K562 (cell line): Measurements from ENCODE around the gene UMODL1. TPM values are rescaled to one million over a fixed set of nuclear protein-coding genes. Genes with fewer than 3 reads are reported as not detected.

Experiments
- ATAC-seq: fragments of 200-7000 bp; cut with Tn5 transposase; 3 replicates; pipeline ENCODE4 v1.9.1; 2020; ENCODE audit warnings: moderate library complexity
- BruUV-seq: library from RNA; stranded (reverse); fragments of 400-500 nt; replicated peaks from 2 replicates; lab custom pipeline; 2021; lab: Mats Ljungman, UMichigan
- CTCF ChIA-PET: fragments of 300-600 bp; formaldehyde crosslinking; extraction: SDS; loops from one replicate; lab custom pipeline; 2021; ENCODE audit warnings: low intra/inter-chr PET ratio; lab: Yijun Ruan, JAX
- POLR2A ChIA-PET: fragments of 300-600, 350-650 bp; sonication (Branson Sonifier 250); formaldehyde crosslinking; extraction: SDS; loops from one replicate; lab custom pipeline; 2021; ENCODE audit warnings: antibody characterized with exemption, inconsistent platforms; lab: Yijun Ruan, JAX
- DNase-seq, 4 experiments: peaks; one replicate each; pipeline versions ENCODE4 v3.0.0 to v3.0.0-alpha.2; 2011 to 2018; ENCODE audit warnings: low spot score in 3 of 4, mixed read lengths in 3 of 4; ENCODE audit errors: extremely low read depth in 1 of 4
- FAIRE-seq: peaks from 2 replicates; lab custom pipeline; 2011; peaks lifted over from hg19 to GRCh38; lab: Jason Lieb, UNC
- H2AFZ ChIP-seq: 2 replicates; pipeline ENCODE4 v1.6.0; 2011; ENCODE audit warnings: low read depth, low read length, control low read depth, inconsistent platforms
- H3K27ac ChIP-seq: fragments of 200-600 bp; 3 replicates; pipeline ENCODE4 v1.8.0; 2011; ENCODE audit warnings: low read depth, mild to moderate bottlenecking, control low read depth, inconsistent platforms, low read length, moderate library complexity, mixed read lengths; ENCODE audit errors: extremely low read depth
- H3K27me3 ChIP-seq, 2 experiments: fragments of 300-600 bp in 1 of 2; 2 replicates in 1 of 2; 3 replicates in 1 of 2; pipeline versions ENCODE4 v1.6.0 to v1.8.0; 2011; ENCODE audit warnings: inconsistent platforms in 2 of 2, low read length in 2 of 2, mild to moderate bottlenecking in 1 of 2, mixed read lengths in 1 of 2, moderate library complexity in 1 of 2; ENCODE audit not compliant: control insufficient read depth in 2 of 2, insufficient read depth in 2 of 2
- H3K36me3 ChIP-seq: fragments of 300-600 bp; 3 replicates; pipeline ENCODE4 v1.8.0; 2011; ENCODE audit warnings: mild to moderate bottlenecking, low read length, inconsistent platforms; ENCODE audit not compliant: control insufficient read depth, insufficient read depth
- H3K4me1 ChIP-seq, 2 experiments: fragments of 200-600 bp in 1 of 2; replicated peaks in 1 of 2; 2 replicates in 1 of 2; 3 replicates in 1 of 2; pipeline versions ENCODE4 v1.5.1 to v1.8.0; 2011; ENCODE audit warnings: inconsistent platforms in 2 of 2, low read length in 2 of 2, mild to moderate bottlenecking in 1 of 2, mixed read lengths in 1 of 2, moderate library complexity in 1 of 2; ENCODE audit not compliant: control insufficient read depth in 2 of 2, insufficient read depth in 2 of 2
- H3K4me2 ChIP-seq: 2 replicates; pipeline ENCODE4 v1.6.1; 2011; ENCODE audit warnings: low read length, control low read depth, inconsistent platforms, mixed read lengths; ENCODE audit not compliant: insufficient read depth
- H3K4me3 ChIP-seq: fragments of 200-600 bp; sonication (generic), shearing (Covaris generic); 2 replicates; pipeline ENCODE4 v1.5.1; 2016; ENCODE audit warnings: control low read depth, inconsistent platforms
- H3K79me2 ChIP-seq: fragments of 200-600 bp; 3 replicates; pipeline ENCODE4 v1.8.0; 2011; ENCODE audit warnings: low read length, inconsistent platforms; ENCODE audit not compliant: control insufficient read depth, insufficient read depth
- H3K9ac ChIP-seq, 2 experiments: 2 replicates each; pipeline versions ENCODE4 v1.6.0 to v1.6.1; 2011; ENCODE audit warnings: low read depth in 2 of 2, low read length in 2 of 2, control low read depth in 1 of 2, inconsistent platforms in 1 of 2, mild to moderate bottlenecking in 1 of 2, mixed read lengths in 1 of 2; ENCODE audit not compliant: insufficient read depth in 1 of 2
- H3K9me1 ChIP-seq: one replicate; pipeline ENCODE4 v1.6.0; 2011; ENCODE audit warnings: inconsistent platforms, mild to moderate bottlenecking, low read length, moderate library complexity; ENCODE audit not compliant: control insufficient read depth, insufficient read depth
- H3K9me3 ChIP-seq: replicated peaks from 2 replicates; pipeline ENCODE4 v1.5.1; 2011; ENCODE audit warnings: low read depth, low read length, inconsistent platforms; ENCODE audit not compliant: control insufficient read depth, insufficient read depth
- H4K20me1 ChIP-seq: replicated peaks from 2 replicates; pipeline ENCODE4 v1.6.1; 2011; ENCODE audit warnings: low read length, inconsistent platforms, mixed read lengths; ENCODE audit not compliant: control insufficient read depth, insufficient read depth
- ASH1L ChIP-seq: fragments of 450-650 bp; IDR thresholded peaks from 2 replicates; pipeline ENCODE4 v1.6.1; 2018; ENCODE audit warnings: borderline replicate concordance, mild to moderate bottlenecking, low read depth; ENCODE audit not compliant: partially characterized antibody
- BRF2 ChIP-seq: IDR thresholded peaks from 3 replicates; pipeline ENCODE4 v1.6.1; 2011; ENCODE audit warnings: borderline replicate concordance, mild to moderate bottlenecking; ENCODE audit not compliant: insufficient read length, insufficient read depth
- EP300 ChIP-seq: IDR thresholded peaks from 2 replicates; pipeline ENCODE4 v1.6.1; 2012; ENCODE audit warnings: low read length, improper control_type of control experiment
- MEF2A ChIP-seq: IDR thresholded peaks from 2 replicates; pipeline ENCODE4 v1.6.1; 2011; ENCODE audit warnings: low read depth, mild to moderate bottlenecking, low read length, moderate library complexity; ENCODE audit not compliant: control insufficient read depth
- NFIX ChIP-seq: fragments of 250-450 bp; sonication (Bioruptor Pico); IDR thresholded peaks from 2 replicates; pipeline ENCODE4 v1.4.0; 2020; ENCODE audit warnings: low read depth, mild to moderate bottlenecking, moderate library complexity
- RERE ChIP-seq: sonication (generic); formaldehyde crosslinking; IDR thresholded peaks from 2 replicates; pipeline ENCODE4 v1.8.0; 2023; ENCODE audit warnings: missing genetic modification reagents, mild to moderate bottlenecking, borderline replicate concordance
- USF1 ChIP-seq: sonication (generic); formaldehyde crosslinking; IDR thresholded peaks from 2 replicates; pipeline ENCODE4 v1.9.0; 2022; ENCODE audit warnings: mild to moderate bottlenecking, missing genetic modification reagents
- USF2 ChIP-seq: sonication (generic); formaldehyde crosslinking; IDR thresholded peaks from 2 replicates; pipeline ENCODE4 v1.5.0; 2020; ENCODE audit warnings: missing genetic modification reagents
- ZNF280A ChIP-seq: fragments of 450-650 bp; IDR thresholded peaks from 2 replicates; pipeline ENCODE4 v1.6.1; 2018; ENCODE audit warnings: mild to moderate bottlenecking, low read depth; ENCODE audit not compliant: partially characterized antibody
- ZSCAN29 ChIP-seq: fragments of 450-650 bp; IDR thresholded peaks from 2 replicates; pipeline ENCODE4 v1.6.1; 2017
- WGBS: fragments of 100-300 bp; shearing (Covaris generic); methylation state at CpG from one replicate; pipeline ENCODE4 v1.1.6; 2016; ENCODE audit warnings: low coverage, mixed read lengths; ENCODE audit not compliant: insufficient coverage; ENCODE audit errors: missing lambda C conversion rate; 5-methylcytosine and 5-hydroxymethylcytosine counted together
- in situ Hi-C: fragments of 300-500 bp; cut with MboI; formaldehyde crosslinking; loops from 4 replicates; pipeline ENCODE4 v1.15.0; 2018; ENCODE audit warnings: inconsistent platforms, mixed read lengths
- intact Hi-C: fragments of 100-400 bp; cut with micrococcal nuclease; formaldehyde crosslinking; loops from 2 replicates; pipeline ENCODE4 v1.14.2; 2022
- polyA plus RNA-seq, 8 experiments: library from polyadenylated mRNA; depleted of rRNA in 4 of 8; stranded (reverse) in 5 of 8; unstranded in 3 of 8; fragments of >200 nt; fragmentation: Nextera tagmentation in 2 of 8; fragmentation: Illumina TruSeq in 1 of 8; extraction: Ambion mirVana in 2 of 8; extraction: Trizol in 1 of 8; gene quantifications; 2 replicates each; pipeline versions ENCODE4 v1.2.1 to v1.2.3, GENCODE V29; 2011 to 2014; ENCODE audit warnings: inconsistent platforms in 1 of 8, missing spikeins in 1 of 8
- total RNA-seq, 7 experiments: library from RNA; depleted of rRNA in 6 of 7; stranded (reverse); fragments of >200 nt in 6 of 7; fragmentation: Illumina TruSeq in 2 of 7; extraction: Trizol in 2 of 7; gene quantifications; 2 replicates each; pipeline versions ENCODE4 v1.2.1 to v1.2.3, GENCODE V29; 2011 to 2021; ENCODE audit warnings: low replicate concordance in 1 of 7

The UMODL1 gene
- total and polyA plus RNA-seq, 9 of the 15 experiments (the other 6 are each of a cell fraction or from before 2014, with no cell fraction given) = not detected

- Histone ChIP-seq H3K4me1 (peaks cover 0 to 6% of the 10 kb centered on the region in 2 experiments; a peak in 1 of 5 replicates), H3K4me3 (no peak overlapping the region), H4K20me1 (no peaks in the 10 kb centered on the region; the same call in 1 of the 2 replicates), H3K9me1 (no peaks in the 10 kb centered on the region), H3K27ac (no peak overlapping the region), H3K9ac (no peak overlapping the region), H3K79me2 (no peaks in the 10 kb centered on the region), H3K9me3 (no peaks in the 10 kb centered on the region), H3K36me3 (no peaks in the 10 kb centered on the region), H3K4me2 (no peak overlapping the region), H2AFZ (no peak overlapping the region), H3K27me3 (peaks cover 64 to 90% of the 10 kb centered on the region in 2 experiments)
- intact Hi-C loops = loop anchor here (10.0 kb wide), 1 partner anchor 64 kb away; no protein-coding TSS in a partner anchor
- in situ Hi-C loops = no loop called here
- no TSS peak for BruUV-seq
- ATAC-seq (no peak), FAIRE-seq (no peak), DNase-seq (no peak)
- ChIA-PET POLR2A (no interaction called here), CTCF (no interaction called here)
- WGBS = 3% methylated on average over 12 of the region's 12 CpGs
- TF ChIP-seq MEF2A (no peak), RERE (CRISPR knock-in tag) (no peak), USF2 (CRISPR knock-in tag) (peak; percentile 6; the same call in 1 of the 2 replicates), ZNF280A (no peak), ZSCAN29 (no peak), USF1 (CRISPR knock-in tag) (peak; percentile 47; the same call in 1 of the 2 replicates), EP300 (no peak), ASH1L (no peak), NFIX (CRISPR knock-in tag) (no peak), BRF2 (no peak)
These were observed 18.0 kb downstream of the UMODL1 start for GRCh38 chr21:42089093-42089631.
